H1 (cell line): ENCODE measurements around the gene PLEKHG3. TPM values are rescaled to one million over a fixed set of nuclear protein-coding genes. Genes with fewer than 3 reads are reported as not detected.

Experiments
- CTCF ChIA-PET: fragments of 300-600 bp; sonication (Branson Sonifier 250); formaldehyde crosslinking; loops from one replicate; lab custom pipeline; 2021; ENCODE audit not compliant: partially characterized antibody; lab: Charles Lee
- POLR2A ChIA-PET: fragments of 300-600 bp; sonication (Branson Sonifier 250); formaldehyde crosslinking; loops from one replicate; lab custom pipeline; 2021; ENCODE audit warnings: inconsistent platforms; ENCODE audit not compliant: partially characterized antibody; lab: Charles Lee
- DNase-seq, 2 experiments: peaks; one replicate each; pipeline versions ENCODE4 v3.0.0 to v3.0.0-alpha.2; 2010 to 2022; ENCODE audit warnings: low spot score in 2 of 2, low read depth in 1 of 2, mixed read lengths in 1 of 2
- FAIRE-seq: peaks from 2 replicates; lab custom pipeline; 2011; peaks lifted over from hg19 to GRCh38; lab: Jason Lieb, UNC
- H2AFZ ChIP-seq: 2 replicates; pipeline ENCODE4 v1.8.1; 2012; ENCODE audit warnings: low read length, inconsistent platforms
- H2AK5ac ChIP-seq: 2 replicates; pipeline ENCODE4 v1.6.1; 2013; ENCODE audit warnings: low read depth, low read length
- H2BK120ac ChIP-seq: replicated peaks from 2 replicates; pipeline ENCODE3; 2013; ENCODE audit warnings: low read depth, low read length, inconsistent platforms
- H2BK12ac ChIP-seq: 2 replicates; pipeline ENCODE4 v1.6.1; 2013; ENCODE audit warnings: low read depth, low read length
- H2BK15ac ChIP-seq: 2 replicates; pipeline ENCODE4 v1.6.1; 2013; ENCODE audit warnings: low read length
- H2BK20ac ChIP-seq: 2 replicates; pipeline ENCODE4 v1.6.1; 2013; ENCODE audit warnings: low read length
- H2BK5ac ChIP-seq: 2 replicates; pipeline ENCODE4 v1.6.1; 2013; ENCODE audit warnings: low read depth, low read length
- H3K14ac ChIP-seq: 2 replicates; pipeline ENCODE4 v1.6.1; 2013; ENCODE audit warnings: inconsistent platforms; ENCODE audit not compliant: insufficient read length
- H3K18ac ChIP-seq: 2 replicates; pipeline ENCODE4 v1.6.1; 2013; ENCODE audit warnings: low read length; ENCODE audit errors: extremely low read depth
- H3K23ac ChIP-seq: 2 replicates; pipeline ENCODE4 v1.6.1; 2013; ENCODE audit warnings: inconsistent platforms; ENCODE audit not compliant: insufficient read length
- H3K23me2 ChIP-seq: 2 replicates; pipeline ENCODE4 v1.6.1; 2013; ENCODE audit warnings: low read depth, low read length
- H3K27ac ChIP-seq: 2 replicates; pipeline ENCODE4 v1.6.1; 2011; ENCODE audit warnings: low read depth, low read length, inconsistent platforms
- H3K27me3 ChIP-seq, 4 experiments: replicated peaks in 1 of 4; 1 replicate in 1 of 4; 2 replicates in 3 of 4; pipeline versions ENCODE4 v1.6.1 to v1.8.1; 2011 to 2013; ENCODE audit warnings: low read length in 3 of 4, mild to moderate bottlenecking in 3 of 4, inconsistent platforms in 2 of 4, mixed read lengths in 2 of 4, moderate library complexity in 1 of 4; ENCODE audit not compliant: control insufficient read depth in 3 of 4, insufficient read depth in 3 of 4; ENCODE audit errors: extremely low read depth in 1 of 4
- H3K36me3 ChIP-seq, 4 experiments: 2 replicates each; pipeline versions ENCODE4 v1.6.1 to v1.8.1; 2011 to 2013; ENCODE audit warnings: mild to moderate bottlenecking in 4 of 4, low read length in 3 of 4, moderate library complexity in 2 of 4, control low read depth in 1 of 4, inconsistent platforms in 1 of 4; ENCODE audit not compliant: insufficient read depth in 4 of 4, control insufficient read depth in 2 of 4
- H3K4ac ChIP-seq: replicated peaks from 2 replicates; pipeline ENCODE3; 2013; ENCODE audit warnings: low read length, low read depth, mixed read lengths, inconsistent platforms; ENCODE audit not compliant: insufficient read length
- H3K4me1 ChIP-seq, 4 experiments: replicated peaks in 1 of 4; 1 replicate in 1 of 4; 2 replicates in 3 of 4; pipeline versions ENCODE4 v1.6.1 to v1.8.1; 2011 to 2013; ENCODE audit warnings: low read length in 3 of 4, inconsistent platforms in 2 of 4, mixed read lengths in 1 of 4; ENCODE audit not compliant: insufficient read depth in 4 of 4, control insufficient read depth in 3 of 4
- H3K4me2 ChIP-seq, 2 experiments: 2 replicates each; pipeline versions ENCODE4 v1.6.1 to v1.8.1; 2011 to 2013; ENCODE audit warnings: low read depth in 2 of 2, low read length in 2 of 2, control low read depth in 1 of 2, inconsistent platforms in 1 of 2, mild to moderate bottlenecking in 1 of 2; ENCODE audit not compliant: insufficient read depth in 1 of 2
- H3K4me3 ChIP-seq, 4 experiments: fragments of 200-600, 300-600 bp in 1 of 4; sonication (generic), shearing (Covaris generic), sonication (Bioruptor Twin) in 1 of 4; 2 replicates each; pipeline versions ENCODE4 v1.5.1 to v1.8.1; 2011 to 2016; ENCODE audit warnings: low read length in 4 of 4, low read depth in 3 of 4, control low read depth in 2 of 4, inconsistent platforms in 2 of 4, mild to moderate bottlenecking in 2 of 4, mixed read lengths in 1 of 4, moderate library complexity in 1 of 4; ENCODE audit not compliant: insufficient read depth in 2 of 4; ENCODE audit errors: extremely low read depth in 1 of 4
- H3K56ac ChIP-seq: replicated peaks from 2 replicates; pipeline ENCODE3; 2013; ENCODE audit warnings: low read depth, mild to moderate bottlenecking, mixed read lengths, low read length, inconsistent platforms; ENCODE audit not compliant: insufficient read length
- H3K79me1 ChIP-seq: 2 replicates; pipeline ENCODE4 v1.6.1; 2013; ENCODE audit warnings: low read depth, low read length, control low read depth
- H3K79me2 ChIP-seq, 2 experiments: 2 replicates each; pipeline versions ENCODE4 v1.6.1 to v1.8.1; 2012 to 2013; ENCODE audit warnings: low read length in 2 of 2, mild to moderate bottlenecking in 2 of 2, inconsistent platforms in 1 of 2; ENCODE audit not compliant: insufficient read depth in 2 of 2, control insufficient read depth in 1 of 2
- H3K9ac ChIP-seq, 4 experiments: replicated peaks in 1 of 4; 1 replicate in 1 of 4; 2 replicates in 3 of 4; pipeline versions ENCODE4 v1.6.1 to v1.8.1; 2011 to 2013; ENCODE audit warnings: low read depth in 3 of 4, low read length in 3 of 4, control low read depth in 2 of 4, mild to moderate bottlenecking in 2 of 4, moderate library complexity in 2 of 4, inconsistent platforms in 1 of 4; ENCODE audit errors: extremely low read depth in 1 of 4
- H3K9me3 ChIP-seq, 2 experiments: 2 replicates each; pipeline versions ENCODE4 v1.6.1 to v1.8.1; 2012 to 2013; ENCODE audit warnings: mild to moderate bottlenecking in 2 of 2, moderate library complexity in 2 of 2, control low read depth in 1 of 2, inconsistent platforms in 1 of 2, low read depth in 1 of 2, low read length in 1 of 2, mixed read lengths in 1 of 2; ENCODE audit not compliant: insufficient read depth in 2 of 2
- H4K20me1 ChIP-seq, 2 experiments: replicated peaks in 1 of 2; 2 replicates each; pipeline versions ENCODE3 to v1.8.1; 2011 to 2013; ENCODE audit warnings: inconsistent platforms in 2 of 2, low read length in 2 of 2, mild to moderate bottlenecking in 1 of 2; ENCODE audit not compliant: insufficient read depth in 2 of 2, control insufficient read depth in 1 of 2
- H4K5ac ChIP-seq: 2 replicates; pipeline ENCODE4 v1.6.1; 2013; ENCODE audit warnings: low read length, low read depth, mixed read lengths, inconsistent platforms; ENCODE audit not compliant: insufficient read length
- H4K8ac ChIP-seq: 2 replicates; pipeline ENCODE4 v1.8.0; 2013; ENCODE audit warnings: mild to moderate bottlenecking, moderate library complexity, low read length, inconsistent platforms; ENCODE audit not compliant: insufficient read depth; ENCODE audit errors: extremely low read depth
- H4K91ac ChIP-seq: replicated peaks from 2 replicates; pipeline ENCODE3; 2013; ENCODE audit warnings: low read length, mixed read lengths, inconsistent platforms; ENCODE audit not compliant: insufficient read length
- ASH2L ChIP-seq: fragments of 200-600, 300-600 bp; sonication (generic); IDR thresholded peaks from one replicate; pipeline ENCODE4 v1.7.1; 2017; ENCODE audit warnings: low read length
- GTF2F1 ChIP-seq: IDR thresholded peaks from 2 replicates; pipeline ENCODE4 v1.6.1; 2012; ENCODE audit warnings: low read depth, low read length, improper control_type of control experiment, borderline replicate concordance
- WGBS, 2 experiments: shearing (Covaris generic) in 1 of 2; methylation state at CpG; one replicate each; pipeline versions ENCODE4 v1.1.6 to v1.1.7; 2013 to 2015; ENCODE audit warnings: low lambda C conversion rate in 2 of 2, mixed read lengths in 2 of 2, inconsistent platforms in 1 of 2, low coverage in 1 of 2, missing lambda C conversion rate in 1 of 2; ENCODE audit not compliant: insufficient replicate concordance in 2 of 2, insufficient coverage in 1 of 2, insufficient read length in 1 of 2; ENCODE audit errors: extremely low coverage in 1 of 2, missing lambda C conversion rate in 1 of 2; 5-methylcytosine and 5-hydroxymethylcytosine counted together
- polyA plus RNA-seq, 7 experiments: library from polyadenylated mRNA; depleted of rRNA in 3 of 7; stranded (reverse) in 5 of 7; unstranded in 2 of 7; fragments of >200 nt in 5 of 7; fragments of 200-250 nt in 2 of 7; gene quantifications; 1 replicate in 5 of 7; 2 replicates in 1 of 7; 4 replicates in 1 of 7; pipeline versions ENCODE4 v1.2.1 to v1.2.3, GENCODE V29; 2011 to 2013; ENCODE audit warnings: missing spikeins in 2 of 7, mixed read lengths in 2 of 7
- total RNA-seq: library from RNA; stranded (reverse); fragmentation: NEBNext Ultra II Directional; extraction: Animal tissue kit (Norgen Biotek cat#: 25700); gene quantifications from 2 replicates; pipeline ENCODE4 v1.2.1, GENCODE V29; 2021

Gene PLEKHG3
- total and polyA plus RNA-seq, 2 of the 8 experiments (the other 6 are each of a cell fraction or from before 2014, with no cell fraction given) = 43.4 to 90.6 TPM

GRCh38 chr14:64760916-64761315 is 56.7 kb downstream of the PLEKHG3 start:
- peaks cover 3% of the 10 kb centered on the region; the same call in 1 of the 2 replicates for H3K23me2 ChIP-seq
- no peak for TF ChIP-seq GTF2F1
- no peak for TF ChIP-seq ASH2L
- TF ChIP-seq, all 59 proteins: peak for 0
- no peak overlapping the region for H4K8ac ChIP-seq
- H2AK5ac ChIP-seq = no peak overlapping the region
- H3K27me3 ChIP-seq = peaks cover 0 to 2% (median 0%) of the 10 kb centered on the region in 4 experiments; a peak in 3 of 7 replicates
- 0 out of 2 replicates have a peak overlapping the region, but pooled peaks have one; percentile 88 for H2BK15ac ChIP-seq
- no peak overlapping the region for H3K4me2 ChIP-seq
- DNase-seq (no peak), FAIRE-seq (no peak)
- H3K18ac ChIP-seq = no peak overlapping the region
- no peak overlapping the region for H4K5ac ChIP-seq
- H4K20me1 ChIP-seq = peaks cover 0 to 3% of the 10 kb centered on the region in 2 experiments
- H3K9me3 ChIP-seq = no peaks in the 10 kb centered on the region
- ChIA-PET POLR2A (interaction anchor here (1.0 kb wide), 1 partner anchor 9 kb away, joined by 5 read pairs; no protein-coding TSS in a partner anchor), CTCF (interaction anchor here (0.6 to 5.1 kb wide), 30 partner anchors 10 to 325 kb away, joined by 3 to 74 read pairs (median 6); no protein-coding TSS in a partner anchor)
- 87% methylated on average over 5 of the region's 5 CpGs; no CpG with 5 or more reads in 1 of the 2 experiments for WGBS, 2 experiments
- H3K14ac ChIP-seq = no peak overlapping the region
- no peak overlapping the region for H3K56ac ChIP-seq
- H3K9ac ChIP-seq = no peak overlapping the region
- no peak overlapping the region for H2BK12ac ChIP-seq
- H3K4me3 ChIP-seq = no peak overlapping the region
- H3K27ac ChIP-seq = no peak overlapping the region
- H3K4me1 ChIP-seq = peaks cover 0 to 32% (median 21%) of the 10 kb centered on the region in 4 experiments; a peak in 6 of 7 replicates
- H2AFZ ChIP-seq = no peak overlapping the region
- H3K79me1 ChIP-seq = no peaks in the 10 kb centered on the region
- H3K4ac ChIP-seq = no peak overlapping the region
- H2BK5ac ChIP-seq = no peak overlapping the region
- H2BK20ac ChIP-seq = no peak overlapping the region
- H3K23ac ChIP-seq = no peak overlapping the region
- no peaks in the 10 kb centered on the region for H3K36me3 ChIP-seq
- no peak overlapping the region for H4K91ac ChIP-seq
- H2BK120ac ChIP-seq = no peak overlapping the region
- no peaks in the 10 kb centered on the region for H3K79me2 ChIP-seq
